Astrocyte (in vitro differentiated cells and primary cell): ENCODE measurements around the gene NOC2L. TPM values are rescaled to one million over a fixed set of nuclear protein-coding genes. Genes with fewer than 3 reads are reported as not detected.
A peak's percentile ranks its signal among the peaks of the same experiment; 100 is the strongest.
"Not testable (repeated sequence)": the region's sequence is repeated elsewhere in the genome, so short reads cannot be mapped to it uniquely, and the experiment has no call there.

Experiments
- DNase-seq: peaks from one replicate; pipeline ENCODE4 v3.0.0-alpha.2; 2010; ENCODE audit warnings: low read depth
- FAIRE-seq: peaks from 2 replicates; lab custom pipeline; 2011; peaks lifted over from hg19 to GRCh38; lab: Jason Lieb, UNC
- H2AFZ ChIP-seq: 2 replicates; pipeline ENCODE4 v1.6.0; 2012; ENCODE audit warnings: low read depth, low read length, inconsistent platforms
- H3K27ac ChIP-seq: 2 replicates; pipeline ENCODE4 v1.5.1; 2011; ENCODE audit warnings: low read depth, low read length, inconsistent platforms
- H3K27me3 ChIP-seq: 2 replicates; pipeline ENCODE4 v1.6.0; 2011; ENCODE audit warnings: low read length, inconsistent platforms; ENCODE audit not compliant: insufficient read depth
- H3K36me3 ChIP-seq: 2 replicates; pipeline ENCODE4 v1.5.1; 2011; ENCODE audit warnings: low read length, inconsistent platforms; ENCODE audit not compliant: insufficient read depth
- H3K4me1 ChIP-seq: 2 replicates; pipeline ENCODE4 v1.5.1; 2011; ENCODE audit warnings: low read length, inconsistent platforms; ENCODE audit not compliant: insufficient read depth
- H3K4me2 ChIP-seq: 2 replicates; pipeline ENCODE4 v1.6.0; 2012; ENCODE audit warnings: low read length, inconsistent platforms
- H3K4me3 ChIP-seq: 2 replicates; pipeline ENCODE4 v1.5.1; 2011; ENCODE audit warnings: low read depth, mild to moderate bottlenecking, low read length, inconsistent platforms; ENCODE audit not compliant: insufficient read depth
- H3K79me2 ChIP-seq: 2 replicates; pipeline ENCODE4 v1.6.0; 2012; ENCODE audit warnings: mild to moderate bottlenecking, low read length, inconsistent platforms; ENCODE audit not compliant: insufficient read depth
- H3K9ac ChIP-seq: 2 replicates; pipeline ENCODE4 v1.6.0; 2012; ENCODE audit warnings: mild to moderate bottlenecking, low read length, inconsistent platforms
- H3K9me3 ChIP-seq: 2 replicates; pipeline ENCODE4 v1.5.1; 2012; ENCODE audit warnings: low read depth, mild to moderate bottlenecking, low read length, inconsistent platforms; ENCODE audit not compliant: insufficient read depth
- H4K20me1 ChIP-seq: 2 replicates; pipeline ENCODE4 v1.6.0; 2012; ENCODE audit warnings: low read length, inconsistent platforms; ENCODE audit not compliant: insufficient read depth
- H3K27ac Mint-ChIP-seq: one replicate; pipeline ENCODE4 v1.8.0; 2021; ENCODE audit warnings: mild to moderate bottlenecking, mixed read lengths; ENCODE audit not compliant: unreplicated experiment
- H3K27me3 Mint-ChIP-seq: one replicate; pipeline ENCODE4 v1.8.0; 2021; ENCODE audit warnings: low read depth, mixed read lengths; ENCODE audit not compliant: unreplicated experiment
- H3K36me3 Mint-ChIP-seq: one replicate; pipeline ENCODE4 v1.8.0; 2021; ENCODE audit warnings: low read depth, mixed read lengths; ENCODE audit not compliant: unreplicated experiment
- H3K4me1 Mint-ChIP-seq: one replicate; pipeline ENCODE4 v1.8.0; 2021; ENCODE audit warnings: low read depth, mixed read lengths; ENCODE audit not compliant: unreplicated experiment
- H3K4me3 Mint-ChIP-seq: one replicate; pipeline ENCODE4 v1.8.0; 2021; ENCODE audit warnings: mild to moderate bottlenecking, moderate library complexity, mixed read lengths; ENCODE audit not compliant: unreplicated experiment
- H3K9me3 Mint-ChIP-seq: one replicate; pipeline ENCODE4 v1.8.0; 2021; ENCODE audit warnings: mild to moderate bottlenecking, mixed read lengths; ENCODE audit not compliant: unreplicated experiment
- EZH2 ChIP-seq: IDR thresholded peaks from 2 replicates; pipeline ENCODE4 v1.6.1; 2012; ENCODE audit warnings: mild to moderate bottlenecking, low read length, inconsistent platforms; ENCODE audit not compliant: insufficient read depth
- total RNA-seq: library from RNA; stranded (reverse); gene quantifications from 2 replicates; pipeline ENCODE4 v1.2.1, GENCODE V29; 2021
- TF ChIP-seq, protein P1 (sequence below): IDR thresholded peaks from 2 replicates; pipeline ENCODE4 v1.5.1; 2011; ENCODE audit warnings: low read depth, mild to moderate bottlenecking, inconsistent platforms, low read length, moderate library complexity; ENCODE audit not compliant: insufficient read depth

The NOC2L gene
- total RNA-seq, 1 donor from 2014 or later, result 91.4 TPM

DNA sequence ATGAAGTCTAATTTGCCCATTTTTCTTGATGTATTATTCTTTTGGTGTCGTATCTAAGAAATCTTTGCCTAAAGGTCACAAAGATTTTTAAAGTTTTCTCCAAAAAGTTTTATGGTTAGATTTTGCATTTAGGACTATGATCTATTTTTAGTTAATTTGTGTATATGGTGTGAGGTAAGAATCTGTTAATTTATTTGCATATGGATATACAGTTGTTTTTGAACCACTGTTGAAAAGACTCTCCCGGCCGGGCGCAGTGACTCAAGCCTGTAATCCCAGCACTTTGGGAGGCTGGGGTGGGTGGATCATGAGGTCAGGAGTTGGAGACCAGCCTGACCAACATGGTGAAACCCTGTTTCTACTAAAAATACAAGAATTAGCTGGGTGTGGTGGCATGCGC is 29.0 kb upstream of the NOC2L start:
- H3K27me3 Mint-ChIP-seq, result peaks cover 64% of the 10 kb centered on the region
- H3K9me3 ChIP-seq, H3K9ac ChIP-seq, H2AFZ ChIP-seq, H3K27ac ChIP-seq, H3K27me3 ChIP-seq, FAIRE-seq, H3K4me2 ChIP-seq, H3K4me3 Mint-ChIP-seq, H3K4me3 ChIP-seq, H3K4me1 ChIP-seq, H3K4me1 Mint-ChIP-seq, H4K20me1 ChIP-seq, DNase-seq, H3K27ac Mint-ChIP-seq, H3K79me2 ChIP-seq, H3K36me3 ChIP-seq: not testable (repeated sequence)
- H3K36me3 Mint-ChIP-seq, result peaks cover 13% of the 10 kb centered on the region
- peaks cover 24% of the 10 kb centered on the region for H3K9me3 Mint-ChIP-seq

DNA sequence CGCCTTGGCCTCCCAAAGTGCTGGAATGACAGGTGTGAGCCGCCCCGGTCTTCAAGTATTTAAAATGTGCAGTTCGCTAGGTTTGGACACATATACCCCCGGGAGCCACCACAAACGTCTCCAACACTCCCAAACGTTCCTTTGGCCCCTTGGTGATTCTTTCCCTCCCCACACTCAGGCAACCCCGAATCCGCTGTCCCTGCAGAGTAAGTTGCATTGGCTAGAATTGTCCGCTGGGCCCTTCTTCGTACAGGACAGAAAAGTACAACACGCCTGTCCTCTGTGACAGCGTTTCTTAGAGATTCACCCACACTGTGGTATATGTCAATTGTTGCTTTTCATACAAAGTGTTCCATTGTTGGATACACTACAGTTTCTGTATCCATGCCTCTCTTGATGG is 26.1 kb upstream of the NOC2L start:
- Histone ChIP-seq H3K79me2 (no peaks in the 10 kb centered on the region), H3K27ac (no peak overlapping the region), H3K27me3 (peaks cover 9% of the 10 kb centered on the region), H3K36me3 (no peaks in the 10 kb centered on the region), H3K4me3 (no peak overlapping the region), H3K9ac (no peak overlapping the region), H3K9me3 (no peaks in the 10 kb centered on the region), H3K4me1 (no peaks in the 10 kb centered on the region), H4K20me1 (no peaks in the 10 kb centered on the region), H3K4me2 (no peak overlapping the region), H2AFZ (no peak overlapping the region)
- DNase-seq (no peak), FAIRE-seq (no peak)
- Mint-ChIP-seq H3K4me3 (no peak overlapping the region), H3K27ac (no peak overlapping the region), H3K27me3 (peaks cover 56% of the 10 kb centered on the region), H3K36me3 (no peaks in the 10 kb centered on the region), H3K4me1 (no peaks in the 10 kb centered on the region), H3K9me3 (peaks cover 11% of the 10 kb centered on the region)
- no peak for TF ChIP-seq EZH2
- TF ChIP-seq, protein P1, sequence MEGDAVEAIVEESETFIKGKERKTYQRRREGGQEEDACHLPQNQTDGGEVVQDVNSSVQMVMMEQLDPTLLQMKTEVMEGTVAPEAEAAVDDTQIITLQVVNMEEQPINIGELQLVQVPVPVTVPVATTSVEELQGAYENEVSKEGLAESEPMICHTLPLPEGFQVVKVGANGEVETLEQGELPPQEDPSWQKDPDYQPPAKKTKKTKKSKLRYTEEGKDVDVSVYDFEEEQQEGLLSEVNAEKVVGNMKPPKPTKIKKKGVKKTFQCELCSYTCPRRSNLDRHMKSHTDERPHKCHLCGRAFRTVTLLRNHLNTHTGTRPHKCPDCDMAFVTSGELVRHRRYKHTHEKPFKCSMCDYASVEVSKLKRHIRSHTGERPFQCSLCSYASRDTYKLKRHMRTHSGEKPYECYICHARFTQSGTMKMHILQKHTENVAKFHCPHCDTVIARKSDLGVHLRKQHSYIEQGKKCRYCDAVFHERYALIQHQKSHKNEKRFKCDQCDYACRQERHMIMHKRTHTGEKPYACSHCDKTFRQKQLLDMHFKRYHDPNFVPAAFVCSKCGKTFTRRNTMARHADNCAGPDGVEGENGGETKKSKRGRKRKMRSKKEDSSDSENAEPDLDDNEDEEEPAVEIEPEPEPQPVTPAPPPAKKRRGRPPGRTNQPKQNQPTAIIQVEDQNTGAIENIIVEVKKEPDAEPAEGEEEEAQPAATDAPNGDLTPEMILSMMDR, result no peak

DNA sequence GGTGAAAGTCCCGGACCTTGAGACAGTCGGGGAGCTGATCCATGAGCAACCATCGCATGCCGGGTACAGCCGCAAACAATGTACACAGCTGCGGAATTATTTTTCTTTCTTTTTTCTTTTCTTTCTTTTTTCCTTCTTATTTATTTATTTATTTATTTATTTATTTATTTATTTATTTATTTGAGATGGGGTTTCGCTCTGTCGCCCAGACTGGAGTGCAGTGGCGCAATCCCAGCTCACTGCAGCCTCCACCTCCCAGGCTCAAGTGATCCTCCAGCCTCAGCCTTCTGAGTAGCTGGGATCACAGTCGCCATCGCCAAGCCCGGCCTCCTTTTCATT is 25.4 kb upstream of the NOC2L start:
- Histone ChIP-seq H3K4me1 (no peaks in the 10 kb centered on the region), H2AFZ (peak overlapping the region; percentile 52), H3K9me3 (no peaks in the 10 kb centered on the region), H4K20me1 (no peaks in the 10 kb centered on the region), H3K79me2 (no peaks in the 10 kb centered on the region), H3K4me2 (peak overlapping the region; percentile 79), H3K36me3 (no peaks in the 10 kb centered on the region), H3K27ac (no peak overlapping the region), H3K4me3 (no peak overlapping the region), H3K9ac (no peak overlapping the region), H3K27me3 (peaks cover 6% of the 10 kb centered on the region)
- FAIRE-seq (no peak), DNase-seq (no peak)
- no peak for TF ChIP-seq EZH2
- TF ChIP-seq, protein P1, result no peak
- H3K36me3 Mint-ChIP-seq, result no peaks in the 10 kb centered on the region
- H3K4me1 Mint-ChIP-seq, result no peaks in the 10 kb centered on the region
- H3K9me3 Mint-ChIP-seq, result peaks cover 8% of the 10 kb centered on the region
- H3K4me3 Mint-ChIP-seq, result no peak overlapping the region
- no peak overlapping the region for H3K27ac Mint-ChIP-seq
- peaks cover 56% of the 10 kb centered on the region for H3K27me3 Mint-ChIP-seq
